Measurements from ENCODE around the gene GRM7.

Gene GRM7

GRCh38 chr3:7621651-7622050 lies 760.7 kb downstream of the GRM7 start:
- no peak overlapping the region for H3K27ac ChIP-seq (ENCODE audit: low read depth, low read length)
- H3K27me3 ChIP-seq (ENCODE audit: control insufficient read depth in 1 of 2, insufficient read depth in 2 of 2, low read length in 2 of 2) = no peaks in the 10 kb centered on the region
- H3K9ac ChIP-seq (ENCODE audit: low read length) = no peak overlapping the region
- H3K36me3 ChIP-seq (ENCODE audit: insufficient read depth, low read length) = no peaks in the 10 kb centered on the region
- no peaks in the 10 kb centered on the region for H3K4me1 ChIP-seq (ENCODE audit: insufficient read depth, low read length)
- no peak overlapping the region for H3K4me3 ChIP-seq (ENCODE audit: low read depth in 1 of 2, low read length in 2 of 2)
- H3K9me3 ChIP-seq (ENCODE audit: low read length) = no peaks in the 10 kb centered on the region

DNA sequence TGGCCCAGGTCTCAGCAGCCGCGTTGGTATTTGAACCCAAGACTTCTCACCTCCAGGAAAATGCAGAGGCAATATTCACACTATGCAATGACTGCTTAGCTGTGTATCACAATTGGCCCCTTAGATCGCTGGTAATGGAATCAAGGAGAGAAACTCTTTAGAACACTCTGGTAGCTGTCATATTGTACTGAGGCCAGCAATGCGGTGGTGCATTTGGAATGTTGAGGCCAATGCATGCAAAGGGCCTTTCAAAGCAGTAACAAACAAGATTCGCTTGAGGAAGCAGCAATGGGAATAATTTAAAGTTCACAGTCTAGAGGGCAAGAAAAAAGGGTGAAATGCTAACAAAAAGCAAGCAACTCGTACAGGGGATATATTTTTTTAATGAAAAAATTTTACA lies 764.1 kb downstream of the GRM7 start:
- H3K27me3 ChIP-seq (ENCODE audit: control insufficient read depth in 1 of 2, insufficient read depth in 2 of 2, low read length in 2 of 2) = no peaks in the 10 kb centered on the region
- H3K27ac ChIP-seq (ENCODE audit: low read depth, low read length) = no peak overlapping the region
- no peaks in the 10 kb centered on the region for H3K9me3 ChIP-seq (ENCODE audit: low read length)
- H3K4me3 ChIP-seq (ENCODE audit: low read depth in 1 of 2, low read length in 2 of 2) = no peak overlapping the region
- no peak overlapping the region for H3K9ac ChIP-seq (ENCODE audit: low read length)
- no peaks in the 10 kb centered on the region for H3K36me3 ChIP-seq (ENCODE audit: insufficient read depth, low read length)
- H3K4me1 ChIP-seq (ENCODE audit: insufficient read depth, low read length) = no peaks in the 10 kb centered on the region

DNA sequence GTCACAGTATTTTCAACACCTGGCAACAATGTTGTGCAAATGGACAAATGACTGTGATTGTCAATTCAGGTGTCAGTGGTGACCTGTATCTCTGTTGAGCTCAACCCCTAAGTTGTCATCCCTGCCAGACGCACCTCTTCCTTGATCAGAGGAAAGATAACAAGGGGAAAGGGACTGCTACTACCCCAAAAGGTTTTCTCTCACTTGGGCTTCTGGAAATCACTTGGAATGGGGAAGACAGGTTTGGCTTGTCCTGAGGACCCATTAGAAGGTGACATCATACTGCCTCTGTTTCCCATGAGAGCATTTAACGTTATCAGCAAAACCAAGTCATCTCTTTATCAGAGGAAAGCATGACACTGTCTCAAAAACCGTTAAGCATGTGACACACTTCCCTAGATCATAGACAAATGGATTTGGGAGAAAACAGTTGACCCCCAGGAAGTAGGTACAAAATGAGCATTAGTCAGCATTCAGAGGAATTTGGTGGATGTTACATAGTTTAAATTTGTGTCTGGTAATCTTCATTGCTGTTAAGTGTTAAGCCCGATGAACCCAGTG lies 769.5 kb downstream of the GRM7 start:
- Histone ChIP-seq H3K36me3 (ENCODE audit: insufficient read depth, low read length) (no peaks in the 10 kb centered on the region), H3K9ac (ENCODE audit: low read length) (no peak overlapping the region), H3K9me3 (ENCODE audit: low read length) (no peaks in the 10 kb centered on the region), H3K27me3 (ENCODE audit: control insufficient read depth in 1 of 2, insufficient read depth in 2 of 2, low read length in 2 of 2) (no peaks in the 10 kb centered on the region), H3K27ac (ENCODE audit: low read depth, low read length) (no peak overlapping the region), H3K4me3 (ENCODE audit: low read depth in 1 of 2, low read length in 2 of 2) (no peak overlapping the region), H3K4me1 (ENCODE audit: insufficient read depth, low read length) (no peaks in the 10 kb centered on the region)

DNA sequence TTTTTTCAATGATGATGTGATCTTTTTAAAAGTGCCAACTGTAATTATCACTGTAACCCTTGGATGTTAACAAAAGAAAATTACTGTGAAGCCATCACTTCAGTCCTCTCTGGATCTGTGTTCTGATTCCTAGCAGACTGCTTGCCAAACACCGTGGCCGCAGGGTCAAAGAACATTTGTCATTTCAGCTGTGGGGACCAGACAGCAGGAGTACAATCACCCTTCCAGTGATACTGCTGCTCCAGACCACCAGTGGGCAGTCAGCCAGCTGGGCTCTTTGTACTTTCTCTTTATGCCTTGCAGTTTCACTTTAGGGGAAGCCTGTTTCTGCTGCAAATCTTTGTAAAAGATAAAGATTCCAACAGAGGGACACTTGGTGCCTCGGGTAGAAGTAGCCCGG lies 770.0 kb downstream of the GRM7 start:
- Histone ChIP-seq H3K4me1 (ENCODE audit: insufficient read depth, low read length) (no peaks in the 10 kb centered on the region), H3K27me3 (ENCODE audit: control insufficient read depth in 1 of 2, insufficient read depth in 2 of 2, low read length in 2 of 2) (no peaks in the 10 kb centered on the region), H3K27ac (ENCODE audit: low read depth, low read length) (no peak overlapping the region), H3K9ac (ENCODE audit: low read length) (no peak overlapping the region), H3K4me3 (ENCODE audit: low read depth in 1 of 2, low read length in 2 of 2) (no peak overlapping the region), H3K9me3 (ENCODE audit: low read length) (no peaks in the 10 kb centered on the region), H3K36me3 (ENCODE audit: insufficient read depth, low read length) (no peaks in the 10 kb centered on the region)

GRCh38 chr3:7632305-7632704 lies 771.4 kb downstream of the GRM7 start:
- Histone ChIP-seq H3K4me3 (ENCODE audit: low read depth in 1 of 2, low read length in 2 of 2) (no peak overlapping the region), H3K9me3 (ENCODE audit: low read length) (no peaks in the 10 kb centered on the region), H3K27me3 (ENCODE audit: control insufficient read depth in 1 of 2, insufficient read depth in 2 of 2, low read length in 2 of 2) (no peaks in the 10 kb centered on the region), H3K27ac (ENCODE audit: low read depth, low read length) (no peak overlapping the region), H3K36me3 (ENCODE audit: insufficient read depth, low read length) (no peaks in the 10 kb centered on the region), H3K4me1 (ENCODE audit: insufficient read depth, low read length) (no peaks in the 10 kb centered on the region), H3K9ac (ENCODE audit: low read length) (no peak overlapping the region)

DNA sequence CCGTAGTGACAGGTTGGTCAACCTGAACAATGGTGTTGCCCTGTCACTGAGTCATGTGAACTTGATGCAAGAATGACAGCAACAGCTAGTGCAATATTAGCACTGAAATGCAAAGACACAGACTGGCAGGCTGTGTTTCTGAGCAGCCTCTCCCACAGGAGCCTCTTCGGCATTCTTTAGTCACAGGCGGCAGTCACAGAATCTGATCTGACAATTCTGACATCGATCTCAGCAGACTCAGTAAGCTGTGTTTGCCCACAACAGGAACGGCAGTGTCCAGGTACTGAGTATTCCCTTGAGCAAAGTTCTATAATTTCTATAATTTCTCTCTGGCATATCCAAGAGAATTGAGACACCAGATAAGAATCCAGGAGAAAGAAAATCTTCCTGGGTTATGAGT lies 776.8 kb downstream of the GRM7 start:
- H3K4me3 ChIP-seq (ENCODE audit: low read depth in 1 of 2, low read length in 2 of 2) = no peak overlapping the region
- H3K27ac ChIP-seq (ENCODE audit: low read depth, low read length) = no peak overlapping the region
- no peaks in the 10 kb centered on the region for H3K27me3 ChIP-seq (ENCODE audit: control insufficient read depth in 1 of 2, insufficient read depth in 2 of 2, low read length in 2 of 2)
- H3K36me3 ChIP-seq (ENCODE audit: insufficient read depth, low read length) = no peaks in the 10 kb centered on the region
- H3K9ac ChIP-seq (ENCODE audit: low read length) = no peak overlapping the region
- no peaks in the 10 kb centered on the region for H3K4me1 ChIP-seq (ENCODE audit: insufficient read depth, low read length)
- no peaks in the 10 kb centered on the region for H3K9me3 ChIP-seq (ENCODE audit: low read length)

DNA sequence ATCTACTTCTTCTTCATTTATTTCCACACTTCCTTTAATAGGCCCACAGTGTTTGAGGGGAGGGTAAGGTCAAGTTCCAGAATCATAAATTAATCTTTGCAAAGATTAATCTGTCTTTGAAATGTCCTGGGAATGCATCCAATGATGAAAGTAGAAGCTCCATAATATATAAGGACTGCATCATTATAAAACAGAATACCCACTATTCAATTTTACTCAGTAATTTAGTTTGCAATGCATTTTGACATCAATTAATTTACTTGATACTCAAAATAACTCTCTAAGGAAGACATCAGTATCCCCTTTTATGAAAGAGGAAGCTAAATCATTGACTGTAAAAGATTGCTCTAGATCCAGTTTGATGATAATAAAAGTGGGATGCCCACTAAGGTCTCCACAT lies 777.2 kb downstream of the GRM7 start:
- Histone ChIP-seq H3K36me3 (ENCODE audit: insufficient read depth, low read length) (no peaks in the 10 kb centered on the region), H3K9ac (ENCODE audit: low read length) (no peak overlapping the region), H3K4me3 (ENCODE audit: low read depth in 1 of 2, low read length in 2 of 2) (no peak overlapping the region), H3K9me3 (ENCODE audit: low read length) (no peaks in the 10 kb centered on the region), H3K27me3 (ENCODE audit: control insufficient read depth in 1 of 2, insufficient read depth in 2 of 2, low read length in 2 of 2) (no peaks in the 10 kb centered on the region), H3K27ac (ENCODE audit: low read depth, low read length) (no peak overlapping the region), H3K4me1 (ENCODE audit: insufficient read depth, low read length) (no peaks in the 10 kb centered on the region)

DNA sequence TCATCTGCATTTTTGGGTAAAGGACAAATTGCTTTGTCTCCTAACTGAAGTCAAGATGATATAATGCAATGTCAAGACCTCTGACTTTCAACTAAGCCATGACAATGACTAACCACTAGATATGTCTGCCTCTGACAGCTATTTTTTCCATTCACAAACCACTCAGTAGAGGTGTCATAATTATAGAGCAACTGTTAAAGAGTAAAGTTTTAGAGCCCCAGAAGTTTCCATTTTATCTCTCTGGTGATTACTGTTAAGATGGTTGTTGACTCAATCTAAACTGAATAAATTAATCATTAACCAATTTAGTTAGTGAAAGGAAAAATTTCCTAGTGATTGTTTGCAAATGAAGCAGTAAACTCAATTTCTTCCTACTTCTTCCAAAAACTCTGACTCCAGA lies 779.9 kb downstream of the GRM7 start:
- Histone ChIP-seq H3K36me3 (ENCODE audit: insufficient read depth, low read length) (no peaks in the 10 kb centered on the region), H3K27ac (ENCODE audit: low read depth, low read length) (no peak overlapping the region), H3K4me3 (ENCODE audit: low read depth in 1 of 2, low read length in 2 of 2) (no peak overlapping the region), H3K9ac (ENCODE audit: low read length) (no peak overlapping the region), H3K4me1 (ENCODE audit: insufficient read depth, low read length) (no peaks in the 10 kb centered on the region), H3K9me3 (ENCODE audit: low read length) (no peaks in the 10 kb centered on the region), H3K27me3 (ENCODE audit: control insufficient read depth in 1 of 2, insufficient read depth in 2 of 2, low read length in 2 of 2) (no peaks in the 10 kb centered on the region)

GRCh38 chr3:7646851-7647250 lies 785.9 kb downstream of the GRM7 start:
- Histone ChIP-seq H3K4me1 (ENCODE audit: insufficient read depth, low read length) (no peaks in the 10 kb centered on the region), H3K27me3 (ENCODE audit: control insufficient read depth in 1 of 2, insufficient read depth in 2 of 2, low read length in 2 of 2) (no peaks in the 10 kb centered on the region), H3K9ac (ENCODE audit: low read length) (no peak overlapping the region), H3K36me3 (ENCODE audit: insufficient read depth, low read length) (no peaks in the 10 kb centered on the region), H3K27ac (ENCODE audit: low read depth, low read length) (no peak overlapping the region), H3K4me3 (ENCODE audit: low read depth in 1 of 2, low read length in 2 of 2) (no peak overlapping the region), H3K9me3 (ENCODE audit: low read length) (no peaks in the 10 kb centered on the region)

DNA sequence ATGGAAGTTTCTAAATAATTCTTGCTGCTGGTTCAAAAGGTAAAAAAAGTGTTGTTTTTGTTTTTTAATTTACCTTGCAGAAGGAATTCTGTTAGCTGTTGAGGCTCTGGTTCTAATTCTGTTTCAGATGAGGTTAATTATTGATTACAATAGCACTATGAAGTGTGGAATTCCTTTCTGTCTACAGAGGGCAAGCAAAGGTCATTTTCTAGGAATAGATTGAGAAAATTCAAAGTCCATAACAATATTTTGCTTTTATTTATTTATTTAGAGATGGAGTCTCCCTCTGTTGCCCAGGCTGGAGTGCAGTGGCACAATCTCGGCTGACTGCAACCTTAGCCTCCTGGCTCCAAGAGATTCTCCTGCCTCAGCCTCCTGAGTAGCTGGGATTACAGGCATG lies 789.6 kb downstream of the GRM7 start:
- no peaks in the 10 kb centered on the region for H3K36me3 ChIP-seq (ENCODE audit: insufficient read depth, low read length)
- no peaks in the 10 kb centered on the region for H3K4me1 ChIP-seq (ENCODE audit: insufficient read depth, low read length)
- no peak overlapping the region for H3K4me3 ChIP-seq (ENCODE audit: low read depth in 1 of 2, low read length in 2 of 2)
- H3K27me3 ChIP-seq (ENCODE audit: control insufficient read depth in 1 of 2, insufficient read depth in 2 of 2, low read length in 2 of 2) = no peaks in the 10 kb centered on the region
- no peaks in the 10 kb centered on the region for H3K9me3 ChIP-seq (ENCODE audit: low read length)
- H3K27ac ChIP-seq (ENCODE audit: low read depth, low read length) = no peak overlapping the region
- no peak overlapping the region for H3K9ac ChIP-seq (ENCODE audit: low read length)

- Histone ChIP-seq H3K9ac (ENCODE audit: low read length) (no peak overlapping the region), H3K4me1 (ENCODE audit: insufficient read depth, low read length) (no peaks in the 10 kb centered on the region), H3K4me3 (ENCODE audit: low read depth in 1 of 2, low read length in 2 of 2) (no peak overlapping the region), H3K27me3 (ENCODE audit: control insufficient read depth in 1 of 2, insufficient read depth in 2 of 2, low read length in 2 of 2) (no peaks in the 10 kb centered on the region), H3K27ac (ENCODE audit: low read depth, low read length) (no peak overlapping the region), H3K36me3 (ENCODE audit: insufficient read depth, low read length) (no peaks in the 10 kb centered on the region), H3K9me3 (ENCODE audit: low read length) (no peaks in the 10 kb centered on the region)
These were observed 790.4 kb downstream of the GRM7 start for GRCh38 chr3:7651274-7651673.

DNA sequence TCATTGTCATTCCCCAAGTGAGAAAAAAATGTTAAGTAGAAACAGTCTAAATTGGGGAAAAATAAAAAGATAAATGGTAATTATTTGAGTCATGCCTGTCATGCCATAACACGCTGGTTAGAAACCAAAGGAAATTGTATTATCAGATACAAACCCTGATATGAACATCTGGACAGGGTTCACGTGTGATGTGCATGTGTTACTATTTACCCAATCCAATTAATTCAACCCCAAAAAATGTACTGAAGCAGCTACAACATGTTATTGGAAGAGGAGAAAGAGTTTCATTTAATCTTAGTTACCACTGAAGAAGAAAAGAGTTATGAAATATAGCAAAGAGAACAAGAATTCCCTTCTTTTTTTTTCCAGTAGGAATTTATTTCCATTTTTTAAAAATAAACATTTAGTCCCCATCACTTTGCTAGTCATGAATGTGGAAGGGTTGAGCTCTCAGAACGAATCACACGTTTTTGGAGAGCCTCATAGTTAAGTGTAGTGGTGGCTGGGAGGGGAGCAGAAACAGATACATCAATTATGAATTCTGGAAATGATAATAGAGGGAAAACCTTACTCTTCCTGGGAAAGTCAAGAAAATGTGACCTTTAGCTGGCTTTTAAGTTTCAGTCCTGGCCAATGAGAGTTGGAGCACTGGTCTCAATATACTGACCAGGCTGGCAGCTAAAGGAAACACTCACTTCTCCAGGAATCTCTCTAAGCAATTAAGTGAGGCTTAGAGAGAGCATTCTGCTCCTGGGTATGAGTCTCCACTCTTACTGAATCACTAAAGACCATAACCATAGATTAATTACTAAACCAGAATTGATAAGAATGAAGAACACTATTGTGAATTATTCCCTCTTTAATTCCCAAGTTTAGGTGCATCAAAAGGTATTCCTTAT lies 796.5 kb downstream of the GRM7 start:
- no peak overlapping the region for H3K4me3 ChIP-seq (ENCODE audit: low read depth in 1 of 2, low read length in 2 of 2)
- no peaks in the 10 kb centered on the region for H3K4me1 ChIP-seq (ENCODE audit: insufficient read depth, low read length)
- no peaks in the 10 kb centered on the region for H3K36me3 ChIP-seq (ENCODE audit: insufficient read depth, low read length)
- no peaks in the 10 kb centered on the region for H3K27me3 ChIP-seq (ENCODE audit: control insufficient read depth in 1 of 2, insufficient read depth in 2 of 2, low read length in 2 of 2)
- no peaks in the 10 kb centered on the region for H3K9me3 ChIP-seq (ENCODE audit: low read length)
- H3K9ac ChIP-seq (ENCODE audit: low read length) = no peak overlapping the region
- no peak overlapping the region for H3K27ac ChIP-seq (ENCODE audit: low read depth, low read length)
